Caco-2 (cell line): Measurements from ENCODE around the gene ZNF319. TPM values are rescaled to one million over a fixed set of nuclear protein-coding genes. Genes with fewer than 3 reads are reported as not detected.

Experiments used
- BruUV-seq: library from RNA; stranded (reverse); fragments of 400-500 nt; replicated peaks from 2 replicates; lab custom pipeline; 2021; lab: Mats Ljungman, UMichigan
- CTCF ChIA-PET: fragments of 300-600 bp; sonication (Branson Sonifier 250); formaldehyde crosslinking; loops from one replicate; lab custom pipeline; 2022; ENCODE audit warnings: antibody characterized with exemption; lab: Charles Lee
- POLR2A ChIA-PET: fragments of 300-600 bp; sonication (Branson Sonifier 250); formaldehyde crosslinking; loops from one replicate; lab custom pipeline; 2022; ENCODE audit warnings: antibody characterized with exemption; lab: Charles Lee
- DNase-seq, 2 experiments: peaks; one replicate each; pipeline versions ENCODE4 v3.0.0 to v3.0.0-alpha.2; 2020 to 2022
- H3K27me3 ChIP-seq: replicated peaks from 2 replicates; pipeline ENCODE4 v1.6.0; 2011; ENCODE audit warnings: low read length; ENCODE audit not compliant: control insufficient read depth, insufficient read depth
- H3K36me3 ChIP-seq: 2 replicates; pipeline ENCODE4 v1.5.1; 2011; ENCODE audit warnings: low read length; ENCODE audit not compliant: control insufficient read depth, insufficient read depth
- H3K4me1 ChIP-seq: fragments of 250-450 bp; sonication (Bioruptor Pico); 2 replicates; pipeline ENCODE4 v1.5.1; 2020; ENCODE audit warnings: mild to moderate bottlenecking
- H3K4me3 ChIP-seq: 2 replicates; pipeline ENCODE4 v1.5.1; 2011; ENCODE audit warnings: low read depth, mild to moderate bottlenecking, control low read depth, low read length
- H3K9me3 ChIP-seq: fragments of 250-450 bp; sonication (Bioruptor Pico); 2 replicates; pipeline ENCODE4 v1.5.1; 2020; ENCODE audit warnings: mild to moderate bottlenecking, moderate library complexity
- H3K27ac Mint-ChIP-seq: one replicate; pipeline ENCODE4 v1.8.0; 2022; ENCODE audit warnings: mixed read lengths; ENCODE audit not compliant: unreplicated experiment
- H3K27me3 Mint-ChIP-seq: one replicate; pipeline ENCODE4 v1.8.0; 2022; ENCODE audit warnings: mixed read lengths; ENCODE audit not compliant: insufficient read depth, unreplicated experiment
- H3K36me3 Mint-ChIP-seq: one replicate; pipeline ENCODE4 v1.8.0; 2022; ENCODE audit warnings: mild to moderate bottlenecking, mixed read lengths; ENCODE audit not compliant: insufficient read depth, unreplicated experiment
- H3K4me1 Mint-ChIP-seq: one replicate; pipeline ENCODE4 v1.8.0; 2022; ENCODE audit warnings: low read depth, mixed read lengths; ENCODE audit not compliant: unreplicated experiment
- H3K4me3 Mint-ChIP-seq: one replicate; pipeline ENCODE4 v1.8.0; 2022; ENCODE audit warnings: mild to moderate bottlenecking, moderate library complexity, mixed read lengths; ENCODE audit not compliant: unreplicated experiment
- H3K9me3 Mint-ChIP-seq: one replicate; pipeline ENCODE4 v1.8.0; 2022; ENCODE audit warnings: mixed read lengths; ENCODE audit not compliant: unreplicated experiment
- CTCF ChIP-seq, 2 experiments: fragments of 200-600 bp in 1 of 2; IDR thresholded peaks; 1 replicate in 1 of 2; 2 replicates in 1 of 2; pipeline versions ENCODE4 v1.5.1 to v1.8.0; 2011 to 2022; ENCODE audit warnings: antibody characterized with exemption in 1 of 2, control low read depth in 1 of 2, inconsistent platforms in 1 of 2, low read depth in 1 of 2, low read length in 1 of 2, mild to moderate bottlenecking in 1 of 2, moderate library complexity in 1 of 2; ENCODE audit not compliant: insufficient read depth in 1 of 2, severe bottlenecking in 1 of 2, unreplicated experiment in 1 of 2
- intact Hi-C: fragments of 100-400 bp; cut with micrococcal nuclease; formaldehyde crosslinking; loops from one replicate; pipeline ENCODE4 v1.10.0; 2022; ENCODE audit not compliant: unreplicated experiment
- total RNA-seq: library from RNA; stranded (reverse); gene quantifications from 2 replicates; pipeline ENCODE4 v1.2.3, GENCODE V29; 2022

Gene ZNF319
- total RNA-seq, 1 experiment from 2014 or later = 16.3 TPM

- H3K4me3 Mint-ChIP-seq = no peak overlapping the region
- intact Hi-C loops = no loop called here
- no peaks in the 10 kb centered on the region for H3K9me3 ChIP-seq
- POLR2A ChIA-PET = no interaction called here
- no TSS peak for BruUV-seq
- no peaks in the 10 kb centered on the region for H3K9me3 Mint-ChIP-seq
- peaks cover 6% of the 10 kb centered on the region for H3K36me3 Mint-ChIP-seq
- no peak for DNase-seq
- CTCF ChIA-PET = no interaction called here
- H3K4me3 ChIP-seq = no peak overlapping the region
- peaks cover 3% of the 10 kb centered on the region; the same call in 1 of the 2 replicates for H3K36me3 ChIP-seq
- H3K27me3 ChIP-seq = no peaks in the 10 kb centered on the region
- H3K4me1 Mint-ChIP-seq = no peaks in the 10 kb centered on the region
- H3K27me3 Mint-ChIP-seq = no peaks in the 10 kb centered on the region
- no peak overlapping the region for H3K27ac Mint-ChIP-seq
- H3K4me1 ChIP-seq = no peaks in the 10 kb centered on the region
- TF ChIP-seq CTCF (IDR thresholded peaks at IDR 0.05; ENCODE audit: insufficient read depth in 1 of 2, low read depth in 1 of 2, low read length in 1 of 2, severe bottlenecking in 1 of 2, unreplicated experiment in 1 of 2) = no peak
Observed at GRCh38 chr16:58040496-58040846, 40.0 kb upstream of the ZNF319 start.

DNA sequence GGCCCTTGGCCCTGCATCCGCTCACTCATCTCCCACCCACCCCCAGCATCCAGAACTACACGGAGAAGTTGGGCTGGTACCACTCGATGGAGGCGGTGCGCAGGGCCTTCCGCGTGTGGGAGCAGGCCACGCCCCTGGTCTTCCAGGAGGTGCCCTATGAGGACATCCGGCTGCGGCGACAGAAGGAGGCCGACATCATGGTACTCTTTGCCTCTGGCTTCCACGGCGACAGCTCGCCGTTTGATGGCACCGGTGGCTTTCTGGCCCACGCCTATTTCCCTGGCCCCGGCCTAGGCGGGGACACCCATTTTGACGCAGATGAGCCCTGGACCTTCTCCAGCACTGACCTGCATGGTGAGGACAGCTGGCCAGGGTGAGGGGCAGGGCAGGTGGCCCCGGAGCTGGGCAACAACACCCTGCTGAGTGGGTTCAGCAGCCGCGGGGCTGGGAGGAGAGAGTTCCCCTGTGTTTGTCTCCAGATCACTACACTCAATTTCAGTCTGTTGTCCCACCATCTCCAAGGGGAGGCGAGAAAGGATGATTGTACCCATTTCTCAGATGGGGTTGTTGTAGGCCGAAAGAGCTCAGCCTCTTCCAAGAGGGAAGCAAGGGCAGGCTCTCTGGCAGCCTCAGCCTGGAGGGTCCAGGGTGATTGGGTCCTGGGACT, 39.5 kb upstream of the ZNF319 start:
- Histone ChIP-seq H3K27me3 (no peaks in the 10 kb centered on the region), H3K36me3 (peaks cover 3% of the 10 kb centered on the region; the same call in 1 of the 2 replicates), H3K4me3 (no peak overlapping the region), H3K4me1 (no peaks in the 10 kb centered on the region), H3K9me3 (no peaks in the 10 kb centered on the region)
- BruUV-seq = no TSS peak
- H3K9me3 Mint-ChIP-seq = no peaks in the 10 kb centered on the region
- peaks cover 6% of the 10 kb centered on the region for H3K36me3 Mint-ChIP-seq
- no peaks in the 10 kb centered on the region for H3K27me3 Mint-ChIP-seq
- no peak overlapping the region for H3K27ac Mint-ChIP-seq
- no peak overlapping the region for H3K4me3 Mint-ChIP-seq
- no peaks in the 10 kb centered on the region for H3K4me1 Mint-ChIP-seq
- ChIA-PET POLR2A (no interaction called here), CTCF (no interaction called here)
- intact Hi-C loops = no loop called here
- DNase-seq = no peak
- no peak for TF ChIP-seq CTCF (IDR thresholded peaks at IDR 0.05; ENCODE audit: insufficient read depth in 1 of 2, low read depth in 1 of 2, low read length in 1 of 2, severe bottlenecking in 1 of 2, unreplicated experiment in 1 of 2)

GRCh38 chr16:58038219-58038641, 37.8 kb upstream of the ZNF319 start:
- no peak for TF ChIP-seq CTCF (IDR thresholded peaks at IDR 0.05; ENCODE audit: insufficient read depth in 1 of 2, low read depth in 1 of 2, low read length in 1 of 2, severe bottlenecking in 1 of 2, unreplicated experiment in 1 of 2)
- no peak overlapping the region for H3K4me3 ChIP-seq
- peaks cover 2% of the 10 kb centered on the region; the same call in 1 of the 2 replicates for H3K36me3 ChIP-seq
- H3K27me3 ChIP-seq = no peaks in the 10 kb centered on the region
- CTCF ChIA-PET = no interaction called here
- no peak for DNase-seq
- Mint-ChIP-seq H3K27ac (no peak overlapping the region), H3K9me3 (no peaks in the 10 kb centered on the region), H3K4me1 (no peaks in the 10 kb centered on the region), H3K4me3 (no peak overlapping the region), H3K36me3 (peaks cover 6% of the 10 kb centered on the region), H3K27me3 (no peaks in the 10 kb centered on the region)
- POLR2A ChIA-PET = no interaction called here
- no TSS peak for BruUV-seq
- intact Hi-C loops = no loop called here
- H3K9me3 ChIP-seq = no peaks in the 10 kb centered on the region
- no peaks in the 10 kb centered on the region for H3K4me1 ChIP-seq
